ENCODE results near the gene PAPPA2. TPM values are rescaled to one million over a fixed set of nuclear protein-coding genes. Genes with fewer than 3 reads are reported as not detected.

PAPPA2 gene
- total RNA-seq, 4 donors from 2014 or later = 0.55 to 3.3 (median 2.2) TPM; not detected in 1

DNA sequence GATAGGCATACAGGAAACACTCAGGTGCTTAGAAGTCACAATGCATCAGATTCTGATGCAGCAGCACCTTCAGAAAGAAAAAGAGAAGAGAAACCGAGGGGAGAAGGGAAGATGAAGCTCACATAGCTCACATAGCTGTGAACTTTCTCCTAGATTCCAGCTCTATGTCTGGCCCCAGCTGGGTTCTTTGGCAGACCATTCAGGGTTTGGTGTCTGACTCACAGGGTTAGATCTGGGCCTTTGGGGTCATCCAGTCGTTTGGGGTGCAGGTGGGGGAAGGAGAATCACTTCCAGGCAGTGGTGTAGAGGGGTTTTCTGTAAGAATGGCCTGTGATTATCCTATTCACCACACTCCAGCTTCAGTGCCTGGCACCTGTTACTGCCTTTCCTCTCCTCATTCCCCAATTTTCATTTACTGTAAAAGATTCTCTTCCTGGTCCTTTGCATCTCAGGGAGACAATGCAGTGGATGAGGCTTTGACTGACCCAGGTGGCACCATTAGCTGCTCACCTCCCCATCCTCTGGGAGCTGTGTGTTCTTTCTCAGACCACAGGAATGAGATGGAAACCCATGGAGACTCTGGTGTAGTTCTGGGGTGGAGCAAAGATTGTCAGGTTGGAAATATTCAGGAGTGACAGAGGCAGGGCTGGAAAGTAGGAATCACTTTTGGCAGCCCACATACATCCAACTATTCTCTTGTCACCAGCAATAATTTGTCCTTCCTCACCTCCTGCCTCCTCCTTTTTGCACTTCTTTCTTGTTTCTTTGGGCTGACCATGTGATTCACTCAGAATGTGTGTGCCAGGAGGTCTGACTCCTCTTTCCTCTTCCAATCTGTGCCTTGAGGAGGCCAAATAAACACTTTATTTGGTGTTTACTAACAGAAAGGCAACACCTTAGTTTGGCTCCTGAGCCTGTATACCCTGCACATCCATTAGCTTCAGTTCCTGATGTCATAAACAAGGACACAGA, 103.3 kb downstream of the PAPPA2 start:
- Histone ChIP-seq H3K4me3 (no peak overlapping the region), H3K27ac (no peak overlapping the region), H3K9me3 (no peaks in the 10 kb centered on the region), H3K27me3 (no peaks in the 10 kb centered on the region), H3K36me3 (no peaks in the 10 kb centered on the region), H3K4me1 (no peaks in the 10 kb centered on the region)
- whole genome bisulfite sequencing, 2 donors (ENCODE audit: low coverage in 1 of 2) = 0 to 16% methylated on average over 2 of the region's 2 CpGs
- in situ Hi-C loops (cut with MboI; ENCODE audit: low pct_ligation_motif_present in 1 of 4, low pct_unique_long_range_greater_than_20kb in 1 of 4, low sequenced_read_pairs in 3 of 4) (loop anchor here in 3 of 4 donors (25.0 kb wide), 2 partner anchors 271 to 296 kb away; no protein-coding TSS in a partner anchor), intact Hi-C loops (cut with DNase I; ENCODE audit: low total_unique reads) (loop anchor here (10.0 kb wide), 1 partner anchor 119 kb away; no protein-coding TSS in a partner anchor)
- TF ChIP-seq EP300 (IDR thresholded peaks at IDR 0.05; ENCODE audit: low read depth) (no peak), POLR2AphosphoS5 (IDR thresholded peaks at IDR 0.05) (no peak), POLR2A (IDR thresholded peaks at IDR 0.05) (no peak)
- TF ChIP-seq, protein P1, sequence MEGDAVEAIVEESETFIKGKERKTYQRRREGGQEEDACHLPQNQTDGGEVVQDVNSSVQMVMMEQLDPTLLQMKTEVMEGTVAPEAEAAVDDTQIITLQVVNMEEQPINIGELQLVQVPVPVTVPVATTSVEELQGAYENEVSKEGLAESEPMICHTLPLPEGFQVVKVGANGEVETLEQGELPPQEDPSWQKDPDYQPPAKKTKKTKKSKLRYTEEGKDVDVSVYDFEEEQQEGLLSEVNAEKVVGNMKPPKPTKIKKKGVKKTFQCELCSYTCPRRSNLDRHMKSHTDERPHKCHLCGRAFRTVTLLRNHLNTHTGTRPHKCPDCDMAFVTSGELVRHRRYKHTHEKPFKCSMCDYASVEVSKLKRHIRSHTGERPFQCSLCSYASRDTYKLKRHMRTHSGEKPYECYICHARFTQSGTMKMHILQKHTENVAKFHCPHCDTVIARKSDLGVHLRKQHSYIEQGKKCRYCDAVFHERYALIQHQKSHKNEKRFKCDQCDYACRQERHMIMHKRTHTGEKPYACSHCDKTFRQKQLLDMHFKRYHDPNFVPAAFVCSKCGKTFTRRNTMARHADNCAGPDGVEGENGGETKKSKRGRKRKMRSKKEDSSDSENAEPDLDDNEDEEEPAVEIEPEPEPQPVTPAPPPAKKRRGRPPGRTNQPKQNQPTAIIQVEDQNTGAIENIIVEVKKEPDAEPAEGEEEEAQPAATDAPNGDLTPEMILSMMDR (IDR thresholded peaks at IDR 0.05) = no peak
- DNase-seq = no peak

DNA sequence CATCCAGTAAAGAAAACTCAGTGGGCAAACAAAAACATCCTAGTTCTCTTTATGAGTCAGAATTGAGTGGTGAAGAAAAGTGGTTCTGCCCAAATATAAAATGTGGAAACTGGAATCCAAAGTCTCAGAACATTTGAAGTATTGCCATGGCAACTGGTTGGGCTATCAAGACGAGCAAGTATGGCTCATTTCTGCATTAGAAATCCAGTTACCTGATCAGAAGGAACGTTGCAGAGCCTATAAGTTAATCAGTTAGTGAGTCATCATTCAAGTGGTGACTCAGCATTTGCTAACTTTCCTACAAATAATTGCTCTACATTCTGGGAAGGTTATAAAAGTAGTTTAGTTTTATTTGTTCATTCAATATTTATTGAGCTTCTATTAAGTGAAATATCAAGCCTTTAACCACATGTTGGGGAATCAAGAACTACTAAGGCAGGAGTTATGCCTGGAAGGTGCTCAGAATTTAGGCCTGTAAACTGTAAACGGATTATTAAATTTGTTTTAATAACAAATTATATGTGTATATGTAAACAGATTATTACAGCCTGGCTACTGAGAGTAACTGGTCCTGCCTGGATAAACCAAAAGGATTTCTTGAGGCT, 104.3 kb downstream of the PAPPA2 start:
- in situ Hi-C loops (cut with MboI; ENCODE audit: low pct_ligation_motif_present in 1 of 4, low pct_unique_long_range_greater_than_20kb in 1 of 4, low sequenced_read_pairs in 3 of 4) = loop anchor here in 3 of 4 donors (25.0 kb wide), 2 partner anchors 270 to 295 kb away; no protein-coding TSS in a partner anchor
- no peaks in the 10 kb centered on the region for H3K36me3 ChIP-seq
- WGBS, 2 donors (ENCODE audit: low coverage in 1 of 2) = 43 to 60% methylated on average over 3 of the region's 3 CpGs

DNA sequence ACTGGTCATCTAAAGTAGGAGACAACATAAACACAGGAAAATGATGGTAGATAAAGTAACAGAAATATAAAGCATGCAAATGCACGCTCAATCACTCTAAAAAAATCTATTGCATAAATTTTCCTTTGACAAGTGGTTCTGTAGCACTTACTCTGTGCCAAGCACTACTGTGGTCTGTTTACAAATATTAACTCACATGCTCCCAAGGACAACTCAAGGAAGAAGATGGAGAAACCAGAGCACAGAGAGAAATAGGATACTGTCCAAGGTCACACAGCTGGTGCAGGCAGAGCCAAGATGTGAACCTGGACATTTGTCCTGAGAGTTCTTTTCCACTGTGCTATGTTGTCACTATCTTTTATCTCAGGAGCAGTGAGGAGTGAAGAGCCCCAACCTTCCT, 105.2 kb downstream of the PAPPA2 start:
- Histone ChIP-seq H3K36me3 (no peaks in the 10 kb centered on the region), H3K27ac (no peak overlapping the region), H3K27me3 (no peaks in the 10 kb centered on the region), H3K4me1 (no peaks in the 10 kb centered on the region), H3K4me3 (no peak overlapping the region), H3K9me3 (no peaks in the 10 kb centered on the region)
- intact Hi-C loops (cut with DNase I; ENCODE audit: low total_unique reads) (loop anchor here (10.0 kb wide), 1 partner anchor 117 kb away; no protein-coding TSS in a partner anchor), in situ Hi-C loops (cut with MboI; ENCODE audit: low pct_ligation_motif_present in 1 of 4, low pct_unique_long_range_greater_than_20kb in 1 of 4, low sequenced_read_pairs in 3 of 4) (loop anchor here in 3 of 4 donors (25.0 kb wide), 2 partner anchors 269 to 294 kb away; no protein-coding TSS in a partner anchor)
- TF ChIP-seq, protein P1 (IDR thresholded peaks at IDR 0.05) = no peak
- no peak for TF ChIP-seq POLR2A (IDR thresholded peaks at IDR 0.05)
- TF ChIP-seq POLR2AphosphoS5 (IDR thresholded peaks at IDR 0.05) = no peak
- no peak for TF ChIP-seq EP300 (IDR thresholded peaks at IDR 0.05; ENCODE audit: low read depth)
- WGBS, 2 donors (ENCODE audit: low coverage in 1 of 2) = 63% methylated on average over 1 of the region's 1 CpG; no CpG with 5 or more reads in 1 of the 2 donors
- DNase-seq = no peak

More for the DNA sequence above, 104.3 kb downstream of the PAPPA2 start:
- no peaks in the 10 kb centered on the region for H3K27me3 ChIP-seq
- no peak for TF ChIP-seq EP300 (IDR thresholded peaks at IDR 0.05; ENCODE audit: low read depth)
- TF ChIP-seq, protein P1 (IDR thresholded peaks at IDR 0.05) = no peak
- no peak for TF ChIP-seq POLR2A (IDR thresholded peaks at IDR 0.05)
- TF ChIP-seq POLR2AphosphoS5 (IDR thresholded peaks at IDR 0.05) = no peak
- H3K4me1 ChIP-seq = no peaks in the 10 kb centered on the region
- intact Hi-C loops (cut with DNase I; ENCODE audit: low total_unique reads) = loop anchor here (10.0 kb wide), 1 partner anchor 118 kb away; no protein-coding TSS in a partner anchor
- H3K4me3 ChIP-seq = no peak overlapping the region
- no peaks in the 10 kb centered on the region for H3K9me3 ChIP-seq
- no peak for DNase-seq
- H3K27ac ChIP-seq = no peak overlapping the region

DNA sequence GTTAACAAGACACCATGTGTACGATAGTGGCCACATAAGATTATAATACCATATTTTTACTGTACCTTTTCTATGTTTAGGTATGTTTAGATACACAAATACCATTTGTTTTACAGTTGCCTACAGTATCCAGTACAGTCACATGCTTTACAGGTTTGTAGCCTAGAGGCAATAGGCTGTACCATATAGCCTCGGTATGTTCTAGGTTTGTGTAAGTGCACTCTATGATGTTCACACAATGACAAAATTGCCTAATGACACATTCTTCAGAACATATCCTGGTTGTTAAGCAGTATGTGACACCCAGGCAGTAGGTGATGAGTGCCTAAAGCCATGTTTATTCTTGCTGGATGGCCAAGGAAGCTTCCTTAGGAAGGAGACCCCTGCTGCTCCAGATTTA, 111.8 kb downstream of the PAPPA2 start:
- intact Hi-C loops (cut with DNase I; ENCODE audit: low total_unique reads) = no loop called here
- Histone ChIP-seq H3K36me3 (no peaks in the 10 kb centered on the region), H3K27ac (no peak overlapping the region), H3K27me3 (no peaks in the 10 kb centered on the region), H3K9me3 (no peaks in the 10 kb centered on the region), H3K4me3 (no peak overlapping the region), H3K4me1 (no peaks in the 10 kb centered on the region)
- DNase-seq = no peak
- WGBS, 2 donors (ENCODE audit: low coverage in 1 of 2) = 81 to 100% methylated on average over 2 of the region's 2 CpGs
- in situ Hi-C loops (cut with MboI; ENCODE audit: low pct_ligation_motif_present in 1 of 4, low pct_unique_long_range_greater_than_20kb in 1 of 4, low sequenced_read_pairs in 3 of 4) = loop anchor here in 3 of 4 donors (25.0 kb wide), 2 partner anchors 263 to 288 kb away; no protein-coding TSS in a partner anchor
- TF ChIP-seq EP300 (IDR thresholded peaks at IDR 0.05; ENCODE audit: low read depth) (no peak), POLR2A (IDR thresholded peaks at IDR 0.05) (no peak)

Data from transverse colon (tissue), 4 donors.